Medulla oblongata (tissue), 1 donor: ENCODE data around the gene SUPT20H.

Experiments used
- DNase-seq: peaks from one replicate; pipeline ENCODE4 v3.0.0-alpha.2; 2015; ENCODE audit errors: extremely low spot score

SUPT20H gene

GRCh38 chr13:37001921-37002250, 57.6 kb downstream of the SUPT20H start:
- no peak for DNase-seq

- DNase-seq, result peak; percentile 92
Observed at GRCh38 chr13:36999054-36999714, 60.3 kb downstream of the SUPT20H start, which contains the start of gene ALG5. ALG5 (minus strand) TSS chr13:36999340; CDS start chr13:36999300, 40 bp downstream.

- no peak for DNase-seq
Observed at GRCh38 chr13:36998624-36999041, 60.9 kb downstream of the SUPT20H start.

GRCh38 chr13:36997716-36998427, 61.6 kb downstream of the SUPT20H start:
- DNase-seq, result no peak

- no peak for DNase-seq
Observed at GRCh38 chr13:36992362-36992761, 67.1 kb downstream of the SUPT20H start.

- no peak for DNase-seq
Observed at GRCh38 chr13:36986462-36987240, 72.8 kb downstream of the SUPT20H start.

- DNase-seq, result peak; percentile 66
Observed at GRCh38 chr13:36981156-36981743, 78.2 kb downstream of the SUPT20H start.

- DNase-seq, result no peak
Observed at GRCh38 chr13:36979361-36980050, 80.0 kb downstream of the SUPT20H start.

GRCh38 chr13:36975172-36975571, 84.3 kb downstream of the SUPT20H start:
- DNase-seq, result no peak

- DNase-seq, result no peak
Observed at GRCh38 chr13:36973621-36974295, 85.7 kb downstream of the SUPT20H start.

GRCh38 chr13:36973009-36973408, 86.5 kb downstream of the SUPT20H start:
- DNase-seq, result no peak

- no peak for DNase-seq
Observed at GRCh38 chr13:36966404-36966803, 93.1 kb downstream of the SUPT20H start.

GRCh38 chr13:36965767-36966166, 93.7 kb downstream of the SUPT20H start:
- DNase-seq, result no peak

GRCh38 chr13:36959456-36960116, 99.9 kb downstream of the SUPT20H start:
- no peak for DNase-seq
